H9 (cell line): ENCODE results near the gene NDUFV1. TPM values are rescaled to one million over a fixed set of nuclear protein-coding genes. Genes with fewer than 3 reads are reported as not detected.

Experiments used
- DNase-seq: peaks from one replicate; pipeline ENCODE4 v3.0.0-alpha.2; 2017
- H2AFZ ChIP-seq: one replicate; pipeline ENCODE4 v1.6.1; 2013; ENCODE audit warnings: mild to moderate bottlenecking, low read length, control low read depth, moderate library complexity
- H2AK5ac ChIP-seq: 2 replicates; pipeline ENCODE4 v1.6.1; 2013; ENCODE audit warnings: low read length, control low read depth, mixed read lengths; ENCODE audit not compliant: insufficient read length
- H2BK120ac ChIP-seq: one replicate; pipeline ENCODE4 v1.6.1; 2013; ENCODE audit warnings: low read depth, mild to moderate bottlenecking, low read length, control low read depth, inconsistent platforms; ENCODE audit not compliant: poor library complexity, severe bottlenecking
- H2BK12ac ChIP-seq: 2 replicates; pipeline ENCODE4 v1.6.1; 2013; ENCODE audit warnings: low read length, control low read depth, mixed read lengths, low read depth; ENCODE audit not compliant: insufficient read length
- H2BK15ac ChIP-seq: 2 replicates; pipeline ENCODE4 v1.6.1; 2013; ENCODE audit warnings: low read depth, low read length, control low read depth
- H2BK20ac ChIP-seq: one replicate; pipeline ENCODE4 v1.6.1; 2013; ENCODE audit warnings: low read depth, mild to moderate bottlenecking, low read length, control low read depth, inconsistent platforms; ENCODE audit not compliant: poor library complexity, severe bottlenecking
- H2BK5ac ChIP-seq: 2 replicates; pipeline ENCODE4 v1.6.1; 2013; ENCODE audit warnings: low read length, control low read depth, mixed read lengths; ENCODE audit not compliant: insufficient read length
- H3K14ac ChIP-seq: 2 replicates; pipeline ENCODE4 v1.6.1; 2013; ENCODE audit warnings: low read length, control low read depth; ENCODE audit not compliant: insufficient read depth
- H3K18ac ChIP-seq: 2 replicates; pipeline ENCODE4 v1.6.1; 2013; ENCODE audit warnings: low read depth, mild to moderate bottlenecking, mixed read lengths, low read length, control low read depth; ENCODE audit not compliant: insufficient read length
- H3K23ac ChIP-seq: 2 replicates; pipeline ENCODE4 v1.6.1; 2013; ENCODE audit warnings: low read length, control low read depth, mixed read lengths, low read depth; ENCODE audit not compliant: insufficient read length
- H3K23me2 ChIP-seq: 2 replicates; pipeline ENCODE4 v1.6.1; 2013; ENCODE audit warnings: low read depth, mild to moderate bottlenecking, mixed read lengths, low read length, control low read depth; ENCODE audit not compliant: insufficient read length, poor library complexity, severe bottlenecking
- H3K27ac ChIP-seq: 2 replicates; pipeline ENCODE4 v1.5.1; 2013; ENCODE audit warnings: low read length, control low read depth, mixed read lengths, low read depth; ENCODE audit not compliant: insufficient read length
- H3K27me3 ChIP-seq: 2 replicates; pipeline ENCODE4 v1.6.1; 2013; ENCODE audit warnings: low read length, control low read depth, inconsistent platforms; ENCODE audit not compliant: insufficient read depth
- H3K4ac ChIP-seq: 2 replicates; pipeline ENCODE4 v1.6.1; 2013; ENCODE audit warnings: low read depth, mild to moderate bottlenecking, control low read depth, inconsistent platforms, low read length, moderate library complexity
- H3K4me1 ChIP-seq: 2 replicates; pipeline ENCODE4 v1.6.1; 2013; ENCODE audit warnings: low read length, control low read depth, inconsistent platforms; ENCODE audit not compliant: insufficient read depth
- H3K4me2 ChIP-seq: 2 replicates; pipeline ENCODE4 v1.6.1; 2013; ENCODE audit warnings: low read length, control low read depth, mixed read lengths; ENCODE audit not compliant: insufficient read length, insufficient read depth
- H3K56ac ChIP-seq: 2 replicates; pipeline ENCODE4 v1.6.1; 2013; ENCODE audit warnings: low read depth, mild to moderate bottlenecking, mixed read lengths, low read length, control low read depth; ENCODE audit not compliant: insufficient read length
- H3K79me1 ChIP-seq: 2 replicates; pipeline ENCODE4 v1.6.1; 2013; ENCODE audit warnings: low read depth, mild to moderate bottlenecking, moderate library complexity, low read length, control low read depth, inconsistent platforms; ENCODE audit not compliant: insufficient read depth, poor library complexity, severe bottlenecking
- H3K79me2 ChIP-seq: 2 replicates; pipeline ENCODE4 v1.6.1; 2013; ENCODE audit warnings: low read length, control low read depth, inconsistent platforms; ENCODE audit not compliant: insufficient read depth
- H3K9ac ChIP-seq: 2 replicates; pipeline ENCODE4 v1.6.1; 2013; ENCODE audit warnings: low read length, control low read depth, mixed read lengths; ENCODE audit not compliant: insufficient read length; ENCODE audit errors: extremely low read depth
- H3K9me3 ChIP-seq: one replicate; pipeline ENCODE4 v1.6.1; 2013; ENCODE audit warnings: low read depth, low read length, inconsistent platforms; ENCODE audit not compliant: control insufficient read depth
- H3T11ph ChIP-seq: one replicate; pipeline ENCODE4 v1.6.1; 2013; ENCODE audit warnings: mild to moderate bottlenecking, low read length, control low read depth, inconsistent platforms
- H4K20me1 ChIP-seq: one replicate; pipeline ENCODE4 v1.6.1; 2013; ENCODE audit not compliant: control insufficient read depth, insufficient read length, insufficient read depth
- H4K5ac ChIP-seq: 2 replicates; pipeline ENCODE4 v1.6.1; 2013; ENCODE audit warnings: low read depth, mild to moderate bottlenecking, mixed read lengths, low read length, control low read depth; ENCODE audit not compliant: insufficient read length
- H4K8ac ChIP-seq: replicated peaks from 2 replicates; pipeline ENCODE4 v1.6.1; 2013; ENCODE audit warnings: low read length, control low read depth, mixed read lengths, low read depth; ENCODE audit not compliant: insufficient read length
- H4K91ac ChIP-seq: 2 replicates; pipeline ENCODE4 v1.6.1; 2013; ENCODE audit warnings: low read depth, mild to moderate bottlenecking, moderate library complexity, mixed read lengths, low read length, control low read depth; ENCODE audit not compliant: insufficient read length
- H3K27ac Mint-ChIP-seq, 3 experiments: 2 replicates in 2 of 3; 3 replicates in 1 of 3; pipeline ENCODE4 v1.8.0; 2020 to 2021; ENCODE audit warnings: mixed read lengths in 3 of 3, mild to moderate bottlenecking in 1 of 3, moderate library complexity in 1 of 3
- H3K27me3 Mint-ChIP-seq: 2 replicates; pipeline ENCODE4 v1.8.0; 2021; ENCODE audit warnings: low read depth, mild to moderate bottlenecking, moderate library complexity, mixed read lengths
- H3K36me3 Mint-ChIP-seq, 3 experiments: 2 replicates in 2 of 3; 3 replicates in 1 of 3; pipeline ENCODE4 v1.8.0; 2020 to 2021; ENCODE audit warnings: low read depth in 3 of 3, mixed read lengths in 3 of 3; ENCODE audit not compliant: insufficient read depth in 1 of 3
- H3K4me1 Mint-ChIP-seq, 2 experiments: 2 replicates each; pipeline ENCODE4 v1.8.0; 2020; ENCODE audit warnings: mixed read lengths in 2 of 2
- H3K4me3 Mint-ChIP-seq, 2 experiments: 2 replicates in 1 of 2; 3 replicates in 1 of 2; pipeline ENCODE4 v1.8.0; 2020 to 2021; ENCODE audit warnings: mild to moderate bottlenecking in 2 of 2, mixed read lengths in 2 of 2, moderate library complexity in 1 of 2
- H3K9me3 Mint-ChIP-seq, 2 experiments: 2 replicates in 1 of 2; 3 replicates in 1 of 2; pipeline ENCODE4 v1.8.0; 2020; ENCODE audit warnings: mild to moderate bottlenecking in 2 of 2, mixed read lengths in 2 of 2, moderate library complexity in 1 of 2
- WGBS: extraction: QIAGEN DNeasy Blood & Tissue Kit; methylation state at CpG from one replicate; pipeline ENCODE4 v1.1.7; 2013; ENCODE audit warnings: missing lambda C conversion rate, low lambda C conversion rate, mixed read lengths; ENCODE audit not compliant: insufficient read length; ENCODE audit errors: extremely low coverage; 5-methylcytosine and 5-hydroxymethylcytosine counted together
- total RNA-seq: library from RNA; stranded (reverse); gene quantifications from 2 replicates; pipeline ENCODE4 v1.2.1, GENCODE V29; 2021
- TF ChIP-seq, protein P1 (sequence below): fragments of 200-600 bp; sonication (generic); conservative IDR thresholded peaks from 3 replicates; pipeline ENCODE4 v1.8.0; 2021; ENCODE audit warnings: antibody characterized with exemption, mild to moderate bottlenecking

Gene NDUFV1
- total RNA-seq, 1 experiment from 2014 or later = 154 TPM

DNA sequence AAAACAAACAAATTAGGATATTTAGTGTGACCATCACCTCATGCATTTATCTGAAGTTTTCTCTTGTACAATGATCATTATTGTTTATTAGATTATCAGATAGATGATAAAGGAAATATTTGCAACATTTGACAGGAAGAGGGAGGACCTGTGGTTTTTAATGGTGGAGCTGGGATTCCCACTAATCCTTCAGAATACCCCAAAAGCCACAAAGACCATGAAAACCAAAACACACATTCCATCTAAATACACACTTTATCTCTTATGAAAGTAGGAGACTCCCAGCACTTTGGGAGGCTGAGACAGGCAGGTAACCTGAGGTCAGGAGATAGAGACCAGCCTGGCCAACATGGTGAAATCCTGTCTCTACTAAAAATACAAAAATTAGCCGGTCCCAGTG lies 7.6 kb upstream of the NDUFV1 start:
- H2BK15ac ChIP-seq = no peak overlapping the region
- H4K91ac ChIP-seq = no peak overlapping the region
- no peaks in the 10 kb centered on the region for H3K4me1 ChIP-seq
- H3K79me2 ChIP-seq = no peaks in the 10 kb centered on the region
- Mint-ChIP-seq H3K27ac (no peak overlapping the region), H3K4me3 (no peak overlapping the region), H3K9me3 (peaks cover 25 to 30% of the 10 kb centered on the region in 2 experiments), H3K27me3 (peaks cover 6% of the 10 kb centered on the region), H3K36me3 (peaks cover 2 to 20% (median 3%) of the 10 kb centered on the region in 3 experiments; a peak in 4 of 7 replicates), H3K4me1 (peaks cover 10 to 18% of the 10 kb centered on the region in 2 experiments)
- H3K4me2 ChIP-seq = no peak overlapping the region
- H2BK12ac ChIP-seq = no peak overlapping the region
- H2AFZ ChIP-seq = no peak overlapping the region
- no peaks in the 10 kb centered on the region for H3K9me3 ChIP-seq
- no peak overlapping the region for H2BK5ac ChIP-seq
- H3K27ac ChIP-seq = no peak overlapping the region
- no peak overlapping the region for H2AK5ac ChIP-seq
- H3K56ac ChIP-seq = no peak overlapping the region
- no peak overlapping the region for H3K18ac ChIP-seq
- H4K8ac ChIP-seq = no peak overlapping the region
- no peak overlapping the region for H2BK20ac ChIP-seq
- no peak overlapping the region for H4K5ac ChIP-seq
- TF ChIP-seq, protein P1, sequence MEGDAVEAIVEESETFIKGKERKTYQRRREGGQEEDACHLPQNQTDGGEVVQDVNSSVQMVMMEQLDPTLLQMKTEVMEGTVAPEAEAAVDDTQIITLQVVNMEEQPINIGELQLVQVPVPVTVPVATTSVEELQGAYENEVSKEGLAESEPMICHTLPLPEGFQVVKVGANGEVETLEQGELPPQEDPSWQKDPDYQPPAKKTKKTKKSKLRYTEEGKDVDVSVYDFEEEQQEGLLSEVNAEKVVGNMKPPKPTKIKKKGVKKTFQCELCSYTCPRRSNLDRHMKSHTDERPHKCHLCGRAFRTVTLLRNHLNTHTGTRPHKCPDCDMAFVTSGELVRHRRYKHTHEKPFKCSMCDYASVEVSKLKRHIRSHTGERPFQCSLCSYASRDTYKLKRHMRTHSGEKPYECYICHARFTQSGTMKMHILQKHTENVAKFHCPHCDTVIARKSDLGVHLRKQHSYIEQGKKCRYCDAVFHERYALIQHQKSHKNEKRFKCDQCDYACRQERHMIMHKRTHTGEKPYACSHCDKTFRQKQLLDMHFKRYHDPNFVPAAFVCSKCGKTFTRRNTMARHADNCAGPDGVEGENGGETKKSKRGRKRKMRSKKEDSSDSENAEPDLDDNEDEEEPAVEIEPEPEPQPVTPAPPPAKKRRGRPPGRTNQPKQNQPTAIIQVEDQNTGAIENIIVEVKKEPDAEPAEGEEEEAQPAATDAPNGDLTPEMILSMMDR = no peak
- no CpG with 5 or more reads among the region's 1 CpG for WGBS
- H3K23ac ChIP-seq = no peak overlapping the region
- H3K4ac ChIP-seq = no peak overlapping the region
- no peaks in the 10 kb centered on the region for H4K20me1 ChIP-seq
- no peak overlapping the region for H3K9ac ChIP-seq
- no peaks in the 10 kb centered on the region for H3K23me2 ChIP-seq
- H3T11ph ChIP-seq = no peak overlapping the region
- H2BK120ac ChIP-seq = no peak overlapping the region
- H3K14ac ChIP-seq = no peak overlapping the region
- H3K27me3 ChIP-seq = no peaks in the 10 kb centered on the region
- no peaks in the 10 kb centered on the region for H3K79me1 ChIP-seq
- DNase-seq = no peak
